Mucosa of descending colon (tissue), 3 donors: Measurements from ENCODE around the gene MTR. TPM values are rescaled to one million over a fixed set of nuclear protein-coding genes. Genes with fewer than 3 reads are reported as not detected.

ENCODE experiments used
- ATAC-seq: fragments of 200-7000 bp; cut with Tn5 transposase; one replicate; pipeline ENCODE4 v1.9.1; 2020; ENCODE audit warnings: mild to moderate bottlenecking, moderate library complexity
- DNase-seq, 3 donors: peaks; one replicate each; pipeline ENCODE4 v3.0.0-alpha.2; 2020
- H3K36me3 ChIP-seq: fragments of 200-600 bp; one replicate; pipeline ENCODE4 v1.8.0; 2021; ENCODE audit warnings: low read depth, mild to moderate bottlenecking
- H3K4me1 ChIP-seq: fragments of 200-600 bp; one replicate; pipeline ENCODE4 v1.8.0; 2021; ENCODE audit warnings: low read depth, mild to moderate bottlenecking
- H3K4me3 ChIP-seq: fragments of 200-600 bp; one replicate; pipeline ENCODE4 v1.8.0; 2021; ENCODE audit warnings: mild to moderate bottlenecking
- H3K9me3 ChIP-seq: fragments of 200-600 bp; one replicate; pipeline ENCODE4 v1.8.0; 2021; ENCODE audit warnings: mild to moderate bottlenecking
- CTCF ChIP-seq: fragments of 200-600 bp; IDR thresholded peaks from one replicate; pipeline ENCODE4 v1.8.0; 2022; ENCODE audit warnings: antibody characterized with exemption, mild to moderate bottlenecking
- intact Hi-C, 2 donors: fragments of 100-400 bp; cut with DNase I in 1 of 2; cut with micrococcal nuclease in 1 of 2; formaldehyde crosslinking; loops; one replicate each; pipeline versions ENCODE4 v1.11.0 to v1.11.1; 2022; cut with DNase I, micrococcal nuclease
- total RNA-seq, 3 donors: library from RNA; stranded (reverse); fragmentation: NEBNext Ultra II Directional in 2 of 3; extraction: Animal tissue kit (Norgen Biotek cat#: 25700) in 2 of 3; gene quantifications; one replicate each; pipeline versions ENCODE4 v1.2.1 to v1.2.4, GENCODE V29; 2021 to 2023
- donor health status: DM: no; HTN: no; CAD: no; lungs with moderate emphysema.
- donor health status: DM: no; HTN: no; CAD: no.
- donor health status: DM: no; HTN: yes; CAD: no.

Gene MTR
- total RNA-seq, 3 donors from 2014 or later: 21.7 to 41.1 (median 23.5) TPM

DNA sequence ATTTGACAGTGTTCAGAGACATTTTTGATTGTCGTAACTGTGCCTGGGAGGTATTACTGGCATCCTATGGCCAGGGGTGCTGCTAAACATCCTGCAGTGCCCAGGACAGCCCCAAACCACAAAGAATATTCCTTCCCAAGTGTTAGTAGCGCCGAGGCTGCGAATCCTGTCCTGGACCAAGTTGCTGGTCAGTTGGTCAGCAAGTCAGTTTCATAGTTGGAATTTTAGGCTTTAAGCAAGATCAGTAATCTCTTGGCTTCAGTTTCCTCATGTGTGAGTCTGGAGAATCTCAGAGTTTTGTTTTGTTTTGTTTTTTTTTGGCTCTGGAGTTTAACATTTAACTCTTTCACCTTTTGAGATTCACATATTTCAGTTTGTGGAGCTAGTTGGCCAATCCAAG is 65.0 kb downstream of the MTR start:
- no peak for TF ChIP-seq CTCF
- no peak for DNase-seq
- no peak overlapping the region for H3K4me3 ChIP-seq
- no peaks in the 10 kb centered on the region for H3K9me3 ChIP-seq
- H3K36me3 ChIP-seq: no peaks in the 10 kb centered on the region
- no peaks in the 10 kb centered on the region for H3K4me1 ChIP-seq
- intact Hi-C loops: loop anchor here in 1 of 2 donors (10.0 kb wide), 1 partner anchor 755 kb away; no protein-coding TSS in a partner anchor
- ATAC-seq: no peak

DNA sequence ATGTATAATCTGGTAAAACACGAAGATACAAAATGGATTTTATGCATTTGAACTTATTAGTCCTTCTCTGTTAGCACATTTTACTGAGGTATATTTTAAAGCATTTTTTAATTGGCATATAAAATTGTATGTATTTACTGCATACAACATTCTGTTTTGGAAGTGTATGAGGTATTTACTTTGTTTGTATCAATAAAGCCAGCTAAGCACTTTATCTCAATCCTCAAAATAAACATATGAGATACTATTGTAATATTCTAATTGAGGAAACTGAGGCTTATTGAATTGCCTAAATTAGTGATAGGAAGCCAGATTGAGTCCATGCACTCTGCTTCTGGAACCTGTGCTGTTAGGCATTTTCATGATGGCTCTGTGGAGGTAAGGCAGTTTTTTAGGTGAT is 65.6 kb downstream of the MTR start:
- Histone ChIP-seq H3K4me3 (no peak overlapping the region), H3K36me3 (no peaks in the 10 kb centered on the region), H3K4me1 (no peaks in the 10 kb centered on the region), H3K9me3 (no peaks in the 10 kb centered on the region)
- DNase-seq (no peak), ATAC-seq (no peak)
- no peak for TF ChIP-seq CTCF
- intact Hi-C loops: loop anchor here in 1 of 2 donors (10.0 kb wide), 1 partner anchor 756 kb away; no protein-coding TSS in a partner anchor

DNA sequence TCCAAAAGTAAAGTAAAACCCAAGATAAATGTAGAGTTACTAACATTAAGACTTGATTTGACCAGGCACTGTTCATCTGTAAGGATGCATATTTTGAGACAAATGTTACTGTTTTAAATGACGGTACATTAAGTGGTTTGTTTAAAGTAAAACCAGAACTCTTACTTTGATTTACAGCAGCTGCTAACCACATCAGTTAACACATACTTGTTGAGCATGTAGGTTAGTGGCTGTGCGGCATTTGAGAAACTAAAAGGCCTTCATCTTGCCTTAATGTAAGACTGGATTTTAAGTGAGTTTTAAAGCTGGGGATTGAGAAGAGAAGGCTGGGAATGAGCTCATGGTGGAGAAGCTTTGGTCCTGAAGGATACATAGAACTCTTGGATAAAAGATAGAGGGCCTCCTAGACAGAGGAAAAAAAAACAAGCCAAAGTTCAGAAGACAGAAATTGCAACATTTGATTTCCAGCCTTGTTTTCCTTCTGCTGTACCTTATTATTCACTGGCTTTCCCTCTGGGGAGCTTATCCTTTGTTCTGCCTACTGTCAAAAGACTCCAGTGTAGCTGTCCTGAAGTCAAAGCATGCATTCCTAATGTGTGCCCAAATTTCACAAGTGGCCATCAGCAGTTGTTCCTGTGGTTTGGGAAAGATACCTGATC is 66.6 kb downstream of the MTR start:
- Histone ChIP-seq H3K4me1 (no peaks in the 10 kb centered on the region), H3K4me3 (no peak overlapping the region), H3K36me3 (no peaks in the 10 kb centered on the region), H3K9me3 (no peaks in the 10 kb centered on the region)
- TF ChIP-seq CTCF: no peak
- no peak for DNase-seq
- ATAC-seq: no peak
- intact Hi-C loops: loop anchor here in 1 of 2 donors (10.0 kb wide), 1 partner anchor 757 kb away; no protein-coding TSS in a partner anchor

- no peaks in the 10 kb centered on the region for H3K4me1 ChIP-seq
- DNase-seq (no peak), ATAC-seq (no peak)
- no peaks in the 10 kb centered on the region for H3K36me3 ChIP-seq
- intact Hi-C loops: loop anchor here in 1 of 2 donors (10.0 kb wide), 1 partner anchor 757 kb away; no protein-coding TSS in a partner anchor
- H3K4me3 ChIP-seq: no peak overlapping the region
- H3K9me3 ChIP-seq: no peaks in the 10 kb centered on the region
- no peak for TF ChIP-seq CTCF
These were observed 67.1 kb downstream of the MTR start for GRCh38 chr1:236862219-236862591.

DNA sequence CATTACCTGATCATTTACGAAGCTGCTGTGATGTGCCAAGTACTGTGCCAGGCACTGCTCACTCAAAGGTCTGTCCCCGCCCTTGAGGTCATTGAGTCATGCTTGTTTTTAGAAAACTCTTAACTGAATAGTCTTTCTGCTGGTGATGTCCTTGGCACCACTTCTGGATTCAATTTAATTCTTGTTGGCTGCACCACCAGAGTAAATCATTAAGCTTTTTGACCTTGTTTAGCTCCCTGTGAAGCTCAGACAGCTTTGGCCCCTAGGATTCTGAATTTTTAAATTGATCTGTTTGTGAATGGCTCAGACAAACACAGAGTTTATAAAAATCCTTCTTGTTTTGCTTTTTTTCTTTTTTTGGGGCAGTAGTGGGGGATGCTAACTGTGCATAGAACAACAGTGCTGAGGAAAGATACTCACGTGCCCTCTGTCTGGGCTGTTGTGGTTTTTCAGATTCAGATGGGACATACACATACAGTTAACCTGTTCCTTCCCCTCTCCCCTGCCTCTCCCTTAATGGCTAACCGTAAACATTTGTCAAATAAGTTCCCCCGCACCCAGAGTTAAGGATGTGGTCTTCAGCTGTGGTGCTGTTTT is 67.6 kb downstream of the MTR start:
- intact Hi-C loops: loop anchor here in 1 of 2 donors (10.0 kb wide), 1 partner anchor 758 kb away; no protein-coding TSS in a partner anchor
- Histone ChIP-seq H3K9me3 (no peaks in the 10 kb centered on the region), H3K36me3 (no peaks in the 10 kb centered on the region), H3K4me3 (no peak overlapping the region), H3K4me1 (no peaks in the 10 kb centered on the region)
- DNase-seq: peak in 1 of 3 donors; percentile 9
- no peak for ATAC-seq
- no peak for TF ChIP-seq CTCF
